Jurkat, Clone E6-1 (cell line): ENCODE data around the gene PTP4A1. TPM values are rescaled to one million over a fixed set of nuclear protein-coding genes. Genes with fewer than 3 reads are reported as not detected.
"Not testable (repeated sequence)": the region's sequence is repeated elsewhere in the genome, so short reads cannot be mapped to it uniquely, and the experiment has no call there.

Source experiments
- DNase-seq: peaks from one replicate; pipeline ENCODE4 v3.0.0-alpha.2; 2011; ENCODE audit warnings: low read depth, low spot score
- H3K4me3 ChIP-seq: 2 replicates; pipeline ENCODE4 v1.5.1; 2011; ENCODE audit warnings: mild to moderate bottlenecking, low read length, control low read depth, moderate library complexity
- polyA plus RNA-seq: library from polyadenylated mRNA; unstranded; fragments of >200 nt; gene quantifications from one replicate; pipeline ENCODE4 v1.2.1, GENCODE V29; 2012; ENCODE audit warnings: missing spikeins; ENCODE audit not compliant: insufficient read length, insufficient read depth

PTP4A1 gene
- polyA plus RNA-seq = 56.7 TPM

DNA sequence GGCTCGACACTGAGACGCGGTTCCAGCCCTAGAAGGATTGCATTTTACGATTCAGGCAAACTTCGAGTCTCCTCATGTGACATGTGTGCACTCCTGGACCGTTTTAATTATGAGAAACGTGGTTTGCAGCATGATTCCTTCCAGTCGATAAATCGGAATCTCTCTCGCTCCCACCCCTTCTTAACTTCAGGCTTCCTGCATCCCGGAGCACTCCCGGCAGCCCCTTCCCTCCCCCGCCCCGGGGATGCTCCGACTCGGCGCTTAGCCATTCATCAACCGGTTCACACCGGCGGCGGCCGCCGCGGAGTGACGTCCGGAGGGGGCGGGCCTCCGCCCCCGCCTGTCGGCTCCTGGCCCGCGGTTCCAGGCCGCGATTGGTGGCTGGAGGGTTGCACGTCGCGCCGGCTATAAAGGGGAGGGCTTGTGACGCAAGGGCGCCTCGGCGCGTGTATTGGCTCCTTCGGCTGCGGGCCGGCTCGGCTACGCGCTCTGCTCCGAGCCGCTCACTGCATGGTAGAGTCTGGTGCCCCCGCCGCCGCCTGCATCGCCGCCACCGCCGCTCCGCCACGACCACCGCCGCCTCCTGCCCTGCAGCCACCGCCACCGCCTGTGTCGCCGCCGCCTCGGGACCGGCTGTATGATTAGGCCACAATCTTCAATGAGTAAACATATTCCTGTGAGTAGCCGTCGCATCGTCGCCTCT, at the start of gene PTP4A1, which contains the start of gene LOC128125822:
TSS of gene PTP4A1 (plus strand) at position 437 of the 703 bp plus-strand sequence. CDS start 4,401 bp downstream, outside the sequence.
TSS of gene LOC128125822 (plus strand) at position 437 of the 703 bp plus-strand sequence.
- peak; percentile 96 for DNase-seq
- H3K4me3 ChIP-seq = peak within 1 kb of the TSS; percentile 76

DNA sequence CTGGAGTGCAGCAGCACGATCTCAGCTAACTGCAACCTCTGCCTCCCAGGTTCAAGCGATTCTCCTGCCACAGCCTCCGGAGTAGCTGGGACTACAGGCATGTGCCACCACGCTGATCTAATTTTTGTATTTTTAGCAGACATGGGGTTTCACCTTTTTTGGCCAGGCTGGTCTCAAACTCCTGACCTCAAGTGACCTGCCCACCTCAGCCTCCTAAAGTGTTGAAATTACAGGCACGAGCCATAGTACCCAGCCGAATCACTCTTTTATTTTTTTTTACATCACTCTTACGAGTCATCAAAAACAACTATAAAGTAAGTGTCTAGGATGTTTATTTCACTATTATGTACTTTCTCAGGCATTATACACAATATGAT, 49.4 kb upstream of the PTP4A1 start:
- H3K4me3 ChIP-seq, DNase-seq: not testable (repeated sequence)

DNA sequence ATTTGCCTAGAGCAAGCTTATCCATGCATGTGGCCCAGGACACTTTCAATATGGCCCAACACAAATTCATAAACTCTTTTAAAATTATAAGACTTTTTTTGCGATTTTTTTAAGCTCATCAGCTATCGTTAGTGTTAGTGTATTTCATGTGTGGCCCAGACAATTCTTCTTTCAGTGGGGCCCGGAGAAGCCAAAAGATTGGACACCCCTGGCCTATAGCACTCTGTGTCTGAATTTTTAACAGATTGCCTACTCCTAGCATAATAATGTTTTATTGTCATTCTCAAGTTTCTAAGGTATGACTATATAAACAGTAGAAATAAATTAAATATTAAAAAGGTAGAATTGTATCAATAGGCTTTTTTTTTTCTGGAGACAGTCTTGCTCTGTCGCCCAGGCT, 48.6 kb upstream of the PTP4A1 start:
- H3K4me3 ChIP-seq = no peak overlapping the region
- no peak for DNase-seq

DNA sequence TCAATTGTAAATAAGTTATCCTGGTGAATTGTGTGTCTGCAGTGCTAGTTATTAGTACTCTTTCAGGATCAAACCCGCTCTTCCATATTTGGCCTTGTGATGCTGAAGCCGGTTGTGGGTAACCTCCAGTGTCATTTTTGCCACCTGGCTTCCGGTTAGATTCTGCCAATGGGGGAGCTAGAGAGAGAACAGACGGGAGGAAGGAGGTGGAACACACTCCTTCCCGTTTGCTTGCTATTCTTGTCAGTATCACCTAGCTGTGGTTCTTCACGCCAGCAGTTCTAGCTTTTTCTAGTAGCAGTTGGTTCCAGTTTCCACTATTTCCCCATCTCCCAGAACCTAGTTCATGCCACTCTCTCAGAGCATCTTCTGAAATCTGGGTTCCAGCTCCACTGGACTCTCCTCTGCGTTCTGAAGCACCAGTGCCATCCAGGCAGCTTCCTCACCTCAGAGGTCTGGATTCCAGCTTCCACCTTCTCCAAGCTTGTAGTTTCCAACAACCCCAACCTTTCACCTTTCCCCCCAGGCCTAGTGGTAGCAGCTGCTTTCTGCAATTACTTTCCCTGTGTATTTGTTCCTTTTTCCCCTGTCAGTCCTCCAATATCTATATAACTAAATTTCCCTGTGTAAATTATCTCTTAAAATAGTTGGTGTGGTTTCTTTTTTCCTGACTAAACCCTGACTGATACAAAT, 46.9 kb upstream of the PTP4A1 start:
- no peak overlapping the region for H3K4me3 ChIP-seq
- peak; percentile 9 for DNase-seq

DNA sequence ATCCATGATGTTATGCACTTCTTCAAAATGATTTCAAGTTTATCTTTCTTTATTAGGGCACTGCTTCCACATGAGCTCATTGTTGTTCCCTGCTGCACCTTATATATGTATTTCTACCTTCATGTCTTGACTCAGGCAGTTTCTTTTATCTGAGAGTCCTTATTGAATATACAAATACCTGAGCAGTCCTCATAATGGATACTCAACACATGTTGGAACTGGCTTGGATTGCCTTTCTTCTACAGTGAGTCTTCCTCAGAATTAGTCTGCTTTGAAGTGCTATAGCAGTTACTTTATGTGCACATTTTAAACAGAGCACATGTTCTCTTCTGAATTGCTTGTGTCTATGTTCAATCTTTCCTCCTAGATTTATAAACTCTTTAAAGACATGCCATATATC, 45.3 kb upstream of the PTP4A1 start:
- no peak overlapping the region for H3K4me3 ChIP-seq
- DNase-seq = no peak

DNA sequence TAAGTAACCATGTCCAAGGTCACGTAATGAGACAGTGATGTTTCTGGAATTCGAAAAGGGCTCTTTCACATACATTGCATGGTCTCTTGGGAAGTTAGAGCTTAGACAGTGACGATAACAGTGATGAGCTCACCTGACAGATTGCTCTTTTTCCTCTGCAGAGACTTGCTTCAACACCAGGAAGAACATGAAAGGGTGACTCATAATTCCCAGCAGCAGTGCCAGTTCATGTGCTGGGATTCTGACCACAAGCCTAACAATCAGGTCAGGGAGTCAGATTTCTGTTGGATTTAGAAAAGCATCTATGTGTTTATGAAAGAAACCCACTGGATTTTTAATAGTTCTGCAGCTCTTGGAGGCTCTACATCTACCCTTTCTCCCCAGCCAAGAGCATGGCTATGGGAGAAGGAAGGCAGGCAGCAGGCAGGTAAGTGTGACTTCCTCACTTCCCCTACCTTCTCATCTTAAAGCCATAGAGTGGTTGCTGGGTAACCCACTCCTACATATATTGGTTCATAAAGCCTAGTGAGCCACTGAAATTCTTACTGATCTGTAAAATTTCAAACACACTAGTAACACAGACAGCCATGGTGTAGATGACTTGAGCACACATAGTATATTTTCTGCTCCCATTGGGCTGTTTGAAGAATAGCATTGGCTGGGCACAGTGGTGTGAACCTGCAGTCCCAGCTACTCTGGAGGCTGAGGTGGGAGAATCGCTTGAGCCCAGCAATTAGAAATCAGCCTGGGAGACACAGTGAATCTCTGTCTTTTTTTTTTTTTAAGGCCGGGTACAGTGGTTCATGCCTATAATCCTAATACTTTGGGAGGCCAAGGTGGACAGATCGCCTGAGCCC, 44.4 kb upstream of the PTP4A1 start:
- no peak for DNase-seq
- no peak overlapping the region for H3K4me3 ChIP-seq

DNA sequence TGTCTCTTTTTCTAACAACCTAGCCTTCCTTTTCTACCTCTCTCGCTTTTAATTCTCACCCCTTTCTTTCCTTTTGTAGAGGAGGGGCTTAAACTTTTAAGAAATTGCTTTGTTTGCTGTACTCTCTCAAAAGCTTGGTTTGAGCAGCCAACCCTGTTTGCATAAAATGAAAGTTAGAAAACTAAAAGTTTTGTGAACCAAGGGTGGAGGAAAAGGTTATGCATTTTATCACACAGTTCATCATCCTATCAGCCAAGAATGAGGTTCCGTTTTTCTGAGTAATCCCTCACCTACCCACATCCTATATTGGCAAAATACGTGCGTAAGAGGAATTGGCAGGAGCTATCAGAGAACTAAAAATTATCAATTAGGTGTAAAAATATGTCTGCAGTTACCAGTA, 42.8 kb upstream of the PTP4A1 start:
- no peak for DNase-seq
- no peak overlapping the region for H3K4me3 ChIP-seq

DNA sequence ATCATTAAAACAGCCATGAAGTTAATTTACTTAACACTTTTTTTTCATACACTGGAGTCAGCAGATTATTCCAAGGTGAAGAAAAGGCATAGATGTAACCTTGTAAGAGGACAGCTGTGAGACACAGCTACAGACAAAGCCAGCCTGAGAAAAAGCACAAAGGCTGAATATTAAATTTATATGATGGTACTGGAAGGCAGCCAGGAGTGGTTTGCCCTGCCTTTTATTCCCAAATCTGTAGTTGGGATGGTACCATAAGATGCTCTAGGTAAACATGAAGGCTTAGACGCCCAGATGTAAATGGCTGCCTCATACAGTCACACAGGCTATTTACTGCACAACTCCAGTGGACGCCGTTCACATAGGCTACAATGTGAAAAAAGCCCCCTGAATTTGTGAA, 42.1 kb upstream of the PTP4A1 start:
- DNase-seq = no peak
- H3K4me3 ChIP-seq = no peak overlapping the region

DNA sequence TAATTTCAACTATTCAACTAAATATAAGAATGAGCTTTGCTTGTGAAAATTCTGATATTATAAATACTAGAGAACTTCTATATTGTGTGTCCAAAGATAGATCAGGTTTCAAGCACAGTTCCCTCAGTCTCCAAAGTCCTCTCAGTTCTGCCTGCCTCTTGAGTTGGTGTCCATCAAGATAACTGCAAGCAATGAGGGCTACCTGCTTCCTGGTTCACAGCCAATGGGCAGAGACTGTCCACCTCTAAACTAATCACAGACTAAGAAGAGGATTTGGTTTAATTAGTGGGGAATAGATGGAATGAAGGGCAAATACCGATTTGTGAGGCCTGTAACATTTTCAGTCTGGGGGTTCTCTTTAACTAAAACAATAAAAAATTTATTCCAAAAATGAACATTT, 41.3 kb upstream of the PTP4A1 start:
- no peak for DNase-seq
- H3K4me3 ChIP-seq = no peak overlapping the region

DNA sequence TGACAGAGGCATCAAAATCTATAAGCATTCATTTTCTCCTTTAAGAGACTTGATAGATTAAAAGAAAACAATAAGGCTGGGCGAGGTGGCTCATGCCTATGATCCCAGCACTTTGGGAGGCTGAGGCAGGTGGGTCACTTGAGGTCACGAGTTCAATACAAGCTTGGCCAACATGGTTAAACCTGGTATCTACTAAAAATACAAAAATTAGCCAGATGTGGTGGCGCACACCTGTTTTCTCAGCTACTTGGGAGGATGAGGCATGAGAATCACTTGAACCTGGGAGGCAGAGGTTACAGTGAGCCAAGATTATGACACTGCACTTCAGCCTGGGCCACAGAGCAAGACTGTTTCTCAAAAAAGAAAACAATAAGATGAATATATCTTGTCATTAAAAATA, 39.3 kb upstream of the PTP4A1 start:
- no peak for DNase-seq
- H3K4me3 ChIP-seq = no peak overlapping the region

DNA sequence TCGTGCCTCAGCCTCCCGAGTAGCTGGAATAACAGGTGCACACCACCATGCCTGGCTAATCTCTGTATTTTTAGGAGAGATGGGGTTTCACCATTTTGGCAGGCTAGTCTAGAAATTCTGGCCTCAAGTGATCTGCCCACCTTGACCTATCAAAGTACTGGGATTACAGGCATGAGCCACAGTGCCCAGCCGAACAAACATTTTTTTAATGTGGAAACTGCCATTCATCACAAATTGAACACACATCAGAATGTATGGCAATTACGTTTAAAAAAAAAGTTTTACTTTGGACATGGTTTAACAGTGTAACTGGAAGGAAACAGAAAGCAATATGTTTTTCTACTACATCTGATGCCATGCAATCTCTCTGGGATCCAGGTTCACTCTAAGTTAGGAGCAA, 38.3 kb upstream of the PTP4A1 start:
- no peak for DNase-seq
- no peak overlapping the region for H3K4me3 ChIP-seq

DNA sequence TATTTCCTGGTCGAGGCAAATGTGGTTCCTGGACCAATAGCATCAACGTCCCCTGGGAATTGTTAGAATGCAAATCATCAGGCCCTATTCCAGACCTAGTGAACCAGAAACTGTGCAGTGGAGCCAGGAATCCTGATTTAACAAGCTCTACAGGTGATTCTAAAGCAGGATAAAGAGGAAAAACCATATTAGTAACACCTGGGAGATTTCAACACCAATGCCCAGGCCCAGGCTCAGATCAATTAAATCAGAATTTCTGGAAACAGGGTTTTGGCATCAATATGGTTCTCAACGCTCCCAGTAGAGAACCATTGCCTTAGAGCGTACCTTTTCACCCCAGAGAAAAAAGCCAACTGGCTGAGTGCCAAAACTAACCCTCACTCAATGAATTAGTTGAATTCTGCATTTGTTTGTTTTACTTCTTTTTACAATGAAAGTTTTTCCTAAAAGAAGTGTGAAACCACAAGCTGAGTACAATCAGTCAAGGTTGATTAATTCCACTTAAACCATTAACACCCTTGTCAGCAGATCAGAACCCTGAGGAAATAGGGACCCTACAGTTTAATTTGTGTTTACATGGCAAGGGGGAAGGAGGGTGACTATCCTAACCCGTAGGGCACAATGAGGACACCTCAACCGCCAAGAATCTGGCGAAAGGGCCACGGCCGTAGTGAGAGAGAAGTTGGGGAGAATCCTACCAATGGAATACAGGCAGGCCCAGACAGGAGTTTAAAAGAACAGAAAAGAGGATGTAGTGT, 34.9 kb upstream of the PTP4A1 start:
- DNase-seq = no peak
- no peak overlapping the region for H3K4me3 ChIP-seq

DNA sequence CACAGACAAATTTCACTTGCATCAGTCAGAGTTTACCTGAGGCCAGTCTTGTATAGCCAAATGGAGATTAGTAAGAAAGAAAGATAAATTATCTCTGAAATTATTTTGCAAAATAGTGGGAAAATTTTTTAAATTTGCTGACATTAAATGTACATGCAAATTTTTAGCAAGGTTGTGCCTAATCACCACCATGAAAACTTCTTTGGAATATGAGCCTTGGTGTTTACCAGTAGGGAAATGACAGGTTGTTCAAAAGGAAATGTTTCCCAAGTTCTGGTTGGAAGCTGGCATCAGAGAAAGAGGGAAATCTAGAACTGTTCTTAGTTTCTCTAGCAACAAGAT, 34.4 kb upstream of the PTP4A1 start:
- H3K4me3 ChIP-seq = no peak overlapping the region
- DNase-seq = no peak

DNA sequence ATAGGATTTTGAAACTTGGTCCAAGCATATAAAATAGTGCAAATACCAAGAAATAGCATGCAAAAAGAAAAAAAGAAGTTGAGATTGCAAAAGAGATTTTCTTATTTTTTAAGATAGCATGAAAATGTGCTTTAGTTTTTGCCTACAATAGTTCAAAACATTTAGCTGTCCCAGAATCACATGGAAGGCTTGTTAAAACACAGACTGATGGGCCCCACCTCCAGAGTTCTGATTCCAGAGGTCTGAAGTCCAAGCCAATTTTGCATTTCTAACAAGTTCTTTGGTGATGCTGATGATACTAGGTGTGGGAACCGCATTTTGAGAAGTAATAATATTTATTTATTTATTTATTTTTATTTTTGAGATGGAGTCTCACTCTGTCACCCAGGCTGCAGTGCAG, 33.7 kb upstream of the PTP4A1 start:
- no peak for DNase-seq
- H3K4me3 ChIP-seq = no peak overlapping the region

DNA sequence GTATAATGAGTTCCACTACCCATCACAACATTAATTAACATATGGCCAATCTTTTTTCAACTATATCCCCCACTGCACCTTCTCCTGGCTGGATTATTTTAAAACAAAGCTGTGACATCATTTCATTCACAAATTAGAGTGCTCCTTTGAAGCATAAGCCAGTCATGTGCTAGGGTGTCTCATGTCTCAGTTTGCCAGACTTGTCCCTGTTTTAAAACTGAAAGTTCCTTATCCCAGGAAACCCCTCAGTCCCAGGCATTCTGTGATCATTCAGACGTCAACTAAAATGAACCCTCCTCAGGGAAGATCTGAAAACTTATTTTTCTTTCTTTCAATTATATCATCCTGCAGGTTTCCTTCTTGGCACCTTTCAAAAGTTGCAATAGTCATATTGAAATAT, 29.3 kb upstream of the PTP4A1 start:
- no peak for DNase-seq
- H3K4me3 ChIP-seq = no peak overlapping the region

DNA sequence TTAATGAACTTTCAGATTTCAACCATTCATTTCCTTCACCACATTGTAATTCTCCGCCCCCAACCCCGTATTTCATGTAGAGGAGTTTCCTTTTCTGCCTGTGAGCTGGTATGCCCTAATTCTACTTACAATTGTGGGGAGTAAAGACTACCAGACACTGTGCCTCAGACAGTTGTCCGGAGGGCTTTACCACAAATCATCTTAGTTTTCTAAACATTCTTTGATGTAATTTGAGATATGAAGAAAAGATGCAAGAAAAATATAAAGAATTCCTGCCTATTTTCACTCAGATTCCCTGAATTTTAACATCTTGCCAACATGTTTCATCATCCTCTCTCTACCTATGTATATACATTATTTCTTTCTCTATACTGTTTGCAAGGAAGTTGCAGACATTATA, 28.3 kb upstream of the PTP4A1 start:
- H3K4me3 ChIP-seq = no peak overlapping the region
- DNase-seq = no peak

DNA sequence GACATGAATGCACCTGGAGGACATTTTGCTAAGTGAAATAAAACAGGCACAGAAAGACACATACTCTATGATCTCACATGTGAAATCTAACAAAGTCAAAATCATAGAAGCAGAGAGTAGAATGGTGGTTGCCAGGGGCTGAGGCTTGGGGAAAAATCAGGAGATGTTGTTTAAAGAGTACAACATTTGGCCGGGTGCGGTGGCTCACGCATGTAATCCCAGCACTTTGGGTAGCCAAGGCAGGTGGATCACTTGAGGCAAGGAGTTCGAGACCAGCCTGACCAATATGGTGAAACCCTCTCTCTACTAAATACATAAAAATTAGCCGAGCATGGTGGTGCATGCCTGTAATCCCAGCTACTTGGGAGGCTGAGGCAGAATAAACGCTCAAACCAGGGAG, 26.0 kb upstream of the PTP4A1 start:
- H3K4me3 ChIP-seq = no peak overlapping the region
- DNase-seq = no peak

DNA sequence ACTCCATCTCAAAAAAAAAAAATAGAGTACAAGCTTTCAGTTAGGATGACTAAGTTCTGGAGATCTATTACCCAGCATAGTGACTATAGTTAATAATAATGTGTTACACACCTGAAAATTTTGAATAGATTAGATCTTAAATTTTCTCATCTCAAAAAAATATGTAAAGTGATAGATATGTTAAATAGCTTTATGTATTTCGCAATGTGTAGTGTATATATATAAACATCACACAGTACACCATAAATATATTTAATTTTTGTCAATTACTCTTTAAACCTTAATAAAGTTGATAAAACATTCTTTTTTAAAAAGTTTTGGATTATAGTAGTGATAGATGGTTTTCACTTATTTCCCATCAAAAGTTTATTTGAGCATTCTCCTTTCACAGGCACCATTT, 25.6 kb upstream of the PTP4A1 start:
- no peak overlapping the region for H3K4me3 ChIP-seq
- DNase-seq = no peak

DNA sequence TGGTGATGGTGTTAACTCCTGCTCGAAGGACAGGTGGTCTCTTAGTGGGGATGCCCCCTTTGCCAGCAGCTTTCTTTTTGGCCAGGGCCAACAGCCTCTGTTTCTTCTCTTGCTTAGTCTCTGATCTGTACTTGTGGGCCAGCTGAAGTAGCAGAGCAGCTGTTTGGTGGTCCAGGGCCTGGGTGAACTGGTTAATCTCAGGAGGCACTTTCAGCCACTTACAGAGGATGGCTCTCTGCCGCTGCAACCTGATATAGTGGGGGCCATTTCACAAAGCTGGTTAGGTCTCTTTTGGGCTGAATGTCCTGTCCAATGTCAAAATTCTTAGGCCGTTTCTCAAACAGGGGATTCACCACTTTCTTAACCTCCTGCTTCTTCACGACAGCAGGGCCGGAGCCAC, 23.2 kb upstream of the PTP4A1 start:
- H3K4me3 ChIP-seq = no peak overlapping the region
- DNase-seq = no peak
